Measurements from ENCODE around the gene FAM180A. TPM values are rescaled to one million over a fixed set of nuclear protein-coding genes. Genes with fewer than 3 reads are reported as not detected.

FAM180A gene
- polyA plus RNA-seq, 1 donor from 2014 or later, result not detected

GRCh38 chr7:135704074-135704473 lies 44.5 kb downstream of the FAM180A start:
- Histone ChIP-seq H3K4me2 (ENCODE audit: low read length) (no peak overlapping the region), H3K9me2 (ENCODE audit: insufficient read depth, low read length) (no peaks in the 10 kb centered on the region), H3F3A (ENCODE audit: insufficient read depth, low read length, poor library complexity, severe bottlenecking) (no peaks in the 10 kb centered on the region), H3K4me3 (ENCODE audit: low read length) (no peak overlapping the region), H3K9me3 (ENCODE audit: low read length) (no peaks in the 10 kb centered on the region), H3K9ac (ENCODE audit: low read length) (no peak overlapping the region), H3K27ac (ENCODE audit: low read length) (no peak overlapping the region), H2AFZ (ENCODE audit: low read depth, low read length) (no peak overlapping the region), H3K27me3 (ENCODE audit: insufficient read depth, low read depth, low read length) (no peaks in the 10 kb centered on the region), H3K79me2 (replicated peaks; ENCODE audit: insufficient read depth, low read length) (no peaks in the 10 kb centered on the region), H4K20me1 (ENCODE audit: insufficient read depth) (no peaks in the 10 kb centered on the region), H3K36me3 (ENCODE audit: insufficient read depth, low read length) (no peaks in the 10 kb centered on the region)
- TF ChIP-seq MXI1 (conservative IDR thresholded peaks at IDR 0.05; ENCODE audit: poor library complexity, severe bottlenecking), result no peak

- TF ChIP-seq, protein P1, sequence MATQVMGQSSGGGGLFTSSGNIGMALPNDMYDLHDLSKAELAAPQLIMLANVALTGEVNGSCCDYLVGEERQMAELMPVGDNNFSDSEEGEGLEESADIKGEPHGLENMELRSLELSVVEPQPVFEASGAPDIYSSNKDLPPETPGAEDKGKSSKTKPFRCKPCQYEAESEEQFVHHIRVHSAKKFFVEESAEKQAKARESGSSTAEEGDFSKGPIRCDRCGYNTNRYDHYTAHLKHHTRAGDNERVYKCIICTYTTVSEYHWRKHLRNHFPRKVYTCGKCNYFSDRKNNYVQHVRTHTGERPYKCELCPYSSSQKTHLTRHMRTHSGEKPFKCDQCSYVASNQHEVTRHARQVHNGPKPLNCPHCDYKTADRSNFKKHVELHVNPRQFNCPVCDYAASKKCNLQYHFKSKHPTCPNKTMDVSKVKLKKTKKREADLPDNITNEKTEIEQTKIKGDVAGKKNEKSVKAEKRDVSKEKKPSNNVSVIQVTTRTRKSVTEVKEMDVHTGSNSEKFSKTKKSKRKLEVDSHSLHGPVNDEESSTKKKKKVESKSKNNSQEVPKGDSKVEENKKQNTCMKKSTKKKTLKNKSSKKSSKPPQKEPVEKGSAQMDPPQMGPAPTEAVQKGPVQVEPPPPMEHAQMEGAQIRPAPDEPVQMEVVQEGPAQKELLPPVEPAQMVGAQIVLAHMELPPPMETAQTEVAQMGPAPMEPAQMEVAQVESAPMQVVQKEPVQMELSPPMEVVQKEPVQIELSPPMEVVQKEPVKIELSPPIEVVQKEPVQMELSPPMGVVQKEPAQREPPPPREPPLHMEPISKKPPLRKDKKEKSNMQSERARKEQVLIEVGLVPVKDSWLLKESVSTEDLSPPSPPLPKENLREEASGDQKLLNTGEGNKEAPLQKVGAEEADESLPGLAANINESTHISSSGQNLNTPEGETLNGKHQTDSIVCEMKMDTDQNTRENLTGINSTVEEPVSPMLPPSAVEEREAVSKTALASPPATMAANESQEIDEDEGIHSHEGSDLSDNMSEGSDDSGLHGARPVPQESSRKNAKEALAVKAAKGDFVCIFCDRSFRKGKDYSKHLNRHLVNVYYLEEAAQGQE (IDR thresholded peaks at IDR 0.05; ENCODE audit: borderline replicate concordance), result no peak
- TF ChIP-seq POLR2AphosphoS5 (IDR thresholded peaks at IDR 0.05) (no peak), SMC3 (conservative IDR thresholded peaks at IDR 0.05; ENCODE audit: poor library complexity) (no peak), TAF1 (IDR thresholded peaks at IDR 0.05; ENCODE audit: low read depth) (no peak), EP300 (conservative IDR thresholded peaks at IDR 0.05; ENCODE audit: poor library complexity, severe bottlenecking) (no peak), RAD21 (conservative IDR thresholded peaks at IDR 0.05) (no peak), CTCF (IDR thresholded peaks at IDR 0.05; ENCODE audit: poor library complexity, severe bottlenecking) (no peak), MXI1 (conservative IDR thresholded peaks at IDR 0.05; ENCODE audit: poor library complexity, severe bottlenecking) (no peak), EZH2 (IDR thresholded peaks at IDR 0.05; ENCODE audit: borderline replicate concordance, insufficient read depth, low read length, poor library complexity, severe bottlenecking) (no peak)
- H3K4me3 ChIP-seq (ENCODE audit: low read length), result no peak overlapping the region
- H3K36me3 ChIP-seq (ENCODE audit: insufficient read depth, low read length), result no peaks in the 10 kb centered on the region
- H3K9me3 ChIP-seq (ENCODE audit: low read length), result no peaks in the 10 kb centered on the region
- H3K79me2 ChIP-seq (replicated peaks; ENCODE audit: insufficient read depth, low read length), result no peaks in the 10 kb centered on the region
- no peak overlapping the region for H3K4me2 ChIP-seq (ENCODE audit: low read length)
- no peaks in the 10 kb centered on the region for H3K27me3 ChIP-seq (ENCODE audit: insufficient read depth, low read depth, low read length)
- no peak overlapping the region for H2AFZ ChIP-seq (ENCODE audit: low read depth, low read length)
- no peaks in the 10 kb centered on the region for H3K9me2 ChIP-seq (ENCODE audit: insufficient read depth, low read length)
- no peak overlapping the region for H3K9ac ChIP-seq (ENCODE audit: low read length)
- no peaks in the 10 kb centered on the region for H4K20me1 ChIP-seq (ENCODE audit: insufficient read depth)
- no peaks in the 10 kb centered on the region for H3F3A ChIP-seq (ENCODE audit: insufficient read depth, low read length, poor library complexity, severe bottlenecking)
- H3K27ac ChIP-seq (ENCODE audit: low read length), result no peak overlapping the region
Observed at GRCh38 chr7:135697276-135698049, 51.1 kb downstream of the FAM180A start.
